ENCODE measurements around the gene PANX1.

Gene PANX1

DNA sequence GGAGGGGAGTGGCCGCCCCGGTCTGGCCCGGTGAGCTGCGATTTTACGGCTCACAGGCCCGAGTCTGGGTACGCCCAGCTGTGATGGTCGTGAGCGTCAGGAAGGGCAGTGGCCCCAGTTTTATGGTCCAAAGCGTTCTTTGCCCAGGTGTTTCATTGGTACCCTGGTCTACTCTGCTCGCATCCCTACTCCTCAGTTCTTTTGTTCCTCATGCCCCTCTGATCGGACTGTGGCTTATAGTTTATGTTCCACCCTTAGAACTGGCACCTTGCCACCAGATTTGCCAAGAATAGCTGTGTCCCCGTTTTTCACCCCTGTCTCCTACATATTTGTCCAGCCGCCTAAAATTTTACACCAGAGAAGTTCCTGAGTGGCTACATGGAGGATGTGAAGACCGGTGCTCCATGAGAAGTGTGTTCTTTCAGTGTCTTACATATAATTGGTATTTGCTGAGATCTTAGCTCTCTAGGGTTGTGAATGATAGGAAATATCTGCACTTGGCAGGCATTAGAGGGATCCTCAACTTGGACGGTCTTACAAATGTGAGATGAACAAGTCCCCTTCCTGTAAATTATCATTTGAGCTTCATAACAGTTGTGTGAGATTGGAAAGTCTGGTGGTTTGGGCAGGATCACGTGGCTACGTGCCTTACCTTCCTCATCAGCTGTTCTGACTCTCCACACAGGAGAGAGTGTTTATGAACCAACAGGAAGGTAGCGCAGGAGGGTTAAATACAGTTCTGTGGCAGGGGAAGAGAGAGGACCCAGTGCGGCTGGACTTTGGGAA, 1.1 kb downstream of the PANX1 start:
- peak overlapping the region; percentile 95 for H3K4me3 ChIP-seq (ENCODE audit: low read depth, low read length)

DNA sequence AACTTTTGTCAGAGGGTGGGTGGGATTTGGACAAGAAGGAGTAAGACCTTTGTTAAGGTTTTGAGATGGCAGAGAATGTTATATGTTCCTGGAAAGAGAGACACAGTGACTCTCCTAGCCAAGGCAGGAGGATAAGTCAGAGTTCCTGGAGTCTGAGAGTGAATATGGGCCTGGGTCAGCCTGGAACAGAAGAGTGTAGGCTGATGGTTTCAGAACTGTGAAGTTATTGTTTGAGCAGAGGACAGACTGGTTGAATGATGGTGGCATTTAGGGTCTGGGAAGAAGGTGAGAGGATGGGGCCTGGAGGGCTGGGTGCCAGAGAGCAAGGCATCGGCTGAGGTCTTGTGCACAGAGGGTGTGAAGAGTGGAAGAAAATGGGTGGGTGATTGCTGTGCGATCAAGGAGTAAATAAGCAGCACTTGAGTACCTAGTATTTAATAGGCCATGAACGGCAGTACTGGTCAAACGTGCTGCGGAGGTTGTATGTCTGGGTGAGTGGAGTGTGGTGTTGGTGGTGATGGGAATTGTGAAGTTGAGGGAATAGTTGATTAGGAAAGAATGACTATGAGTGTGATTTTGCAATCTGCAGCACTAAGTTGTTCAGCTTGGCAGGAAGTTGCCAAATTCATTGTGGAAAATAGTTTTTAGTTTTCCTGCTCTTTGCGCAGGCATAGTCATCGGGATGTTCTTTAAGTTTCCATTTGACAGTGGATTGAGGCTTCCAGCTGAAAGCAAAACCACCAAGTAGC, 1.8 kb downstream of the PANX1 start:
- H3K4me3 ChIP-seq (ENCODE audit: low read depth, low read length): peak overlapping the region; percentile 95

DNA sequence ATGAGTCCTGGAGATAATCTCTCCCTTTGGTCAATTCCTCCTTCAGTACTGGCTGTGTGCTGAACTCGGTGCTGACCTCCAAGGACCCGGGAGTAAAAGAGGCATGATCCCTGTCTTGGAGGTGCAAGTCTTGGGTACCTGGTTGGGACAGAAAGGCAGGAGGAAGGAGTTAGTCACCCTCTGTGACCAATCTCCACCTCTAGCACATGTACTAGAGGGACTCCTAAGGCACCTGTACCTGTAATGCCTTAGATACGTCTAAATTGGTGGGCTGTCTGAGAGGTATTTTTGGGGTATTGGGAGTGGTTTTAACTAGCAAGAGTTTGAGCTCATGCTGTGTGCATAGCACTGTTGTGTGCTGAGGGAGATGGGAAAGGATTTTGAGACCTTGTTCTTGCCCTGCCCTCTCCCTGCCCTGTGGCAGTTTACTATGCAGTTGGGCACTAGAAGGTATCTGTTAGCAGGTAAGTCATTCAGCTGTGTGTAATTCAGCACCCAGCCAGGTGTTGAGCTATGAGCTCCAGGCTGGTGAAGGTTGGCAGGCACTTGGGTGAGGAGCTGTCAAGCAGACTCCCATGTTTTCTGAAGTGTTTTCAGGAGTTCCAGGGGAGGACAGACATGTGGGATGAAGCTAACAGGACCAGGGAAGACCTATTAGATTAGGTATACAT, 2.5 kb downstream of the PANX1 start:
- peak overlapping the region; percentile 1 for H3K4me3 ChIP-seq (ENCODE audit: low read depth, low read length)

DNA sequence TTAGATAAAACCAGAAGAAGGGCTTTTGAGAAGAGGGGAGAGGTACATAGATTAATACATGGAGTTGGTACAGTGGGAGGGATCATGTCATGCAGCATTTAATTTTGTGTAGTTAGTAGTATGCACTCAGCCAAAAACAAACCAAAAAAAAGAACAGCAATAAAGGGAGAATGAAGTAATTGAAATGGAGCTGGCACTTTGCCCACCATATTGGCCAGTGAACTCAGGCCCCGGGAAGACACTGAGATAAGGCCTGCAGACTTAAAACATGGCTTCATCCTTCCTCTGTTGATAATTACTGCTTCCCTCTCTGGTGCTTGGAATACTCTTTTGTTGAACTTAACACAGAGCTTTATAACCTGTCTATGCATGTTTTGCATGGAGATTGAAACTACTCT, 3.1 kb downstream of the PANX1 start:
- H3K4me3 ChIP-seq (ENCODE audit: low read depth, low read length): no peak overlapping the region

DNA sequence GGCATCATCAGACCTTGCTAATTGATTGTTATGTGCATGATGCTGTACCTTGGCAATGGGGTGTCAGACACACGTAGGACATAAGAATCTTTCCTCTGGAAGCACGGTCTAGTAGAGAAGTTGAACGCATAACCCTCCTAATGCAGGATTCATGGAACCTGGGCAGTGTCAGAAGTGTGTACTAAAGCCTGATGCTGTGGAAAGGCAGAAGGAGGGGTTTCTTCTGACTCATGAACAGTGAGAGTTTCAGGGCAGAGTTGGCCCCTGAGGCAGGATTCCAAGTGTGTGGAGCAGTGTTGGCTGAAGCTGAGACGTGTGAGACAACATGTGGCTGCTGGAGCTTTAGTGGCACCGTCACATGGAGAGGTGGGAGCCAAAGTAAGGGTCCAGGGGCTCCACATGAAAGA, 3.5 kb downstream of the PANX1 start:
- no peak overlapping the region for H3K4me3 ChIP-seq (ENCODE audit: low read depth, low read length)

DNA sequence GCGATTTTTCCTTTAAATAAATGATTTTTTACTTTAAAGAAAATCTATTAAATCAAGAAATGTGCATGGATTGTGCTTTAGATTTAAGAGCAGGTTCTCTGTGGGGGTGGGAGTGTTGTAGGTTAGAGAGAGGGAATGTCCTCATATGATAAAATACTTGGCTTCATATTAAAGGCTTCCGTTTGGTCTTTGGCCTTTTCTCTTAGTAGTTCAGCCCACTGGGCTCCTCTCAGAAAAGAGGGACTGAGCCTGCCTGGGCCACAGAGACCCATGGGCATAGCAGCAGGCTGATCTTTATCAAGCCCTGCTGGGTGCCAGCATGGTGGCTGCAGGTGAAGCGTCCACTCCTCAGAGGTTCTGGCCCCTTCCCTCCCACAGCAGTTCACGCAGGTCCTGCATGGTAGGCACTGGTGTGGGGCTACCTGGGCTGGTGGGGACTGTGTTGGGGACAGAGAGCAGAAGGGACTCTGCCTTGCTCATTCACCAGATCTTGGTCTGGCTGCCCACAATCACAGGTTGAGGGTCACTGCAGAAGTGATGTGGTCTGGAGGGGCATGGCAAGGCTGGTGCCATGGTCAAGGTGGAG, 4.3 kb downstream of the PANX1 start:
- H3K4me3 ChIP-seq (ENCODE audit: low read depth, low read length): no peak overlapping the region

DNA sequence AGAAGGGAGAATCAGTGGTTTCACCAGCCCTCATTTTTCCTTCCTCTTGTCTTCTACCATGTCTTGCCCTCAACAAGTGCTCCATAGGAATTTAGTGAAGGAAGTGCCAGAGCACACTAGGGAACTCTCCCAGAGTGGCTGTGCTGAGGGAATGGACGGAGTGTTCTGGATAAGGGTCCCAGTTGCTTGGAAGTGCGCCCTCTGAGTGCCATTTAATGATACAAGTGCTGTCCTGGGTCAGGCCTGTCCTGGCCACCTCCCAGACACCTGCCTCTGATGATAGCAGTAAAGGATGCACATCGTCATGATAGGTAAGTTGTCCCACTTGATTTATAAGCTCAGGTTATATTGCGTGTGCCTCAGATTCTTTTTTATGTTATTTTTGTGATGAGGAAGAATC, 5.1 kb downstream of the PANX1 start:
- H3K4me3 ChIP-seq (ENCODE audit: low read depth, low read length): no peak overlapping the region

DNA sequence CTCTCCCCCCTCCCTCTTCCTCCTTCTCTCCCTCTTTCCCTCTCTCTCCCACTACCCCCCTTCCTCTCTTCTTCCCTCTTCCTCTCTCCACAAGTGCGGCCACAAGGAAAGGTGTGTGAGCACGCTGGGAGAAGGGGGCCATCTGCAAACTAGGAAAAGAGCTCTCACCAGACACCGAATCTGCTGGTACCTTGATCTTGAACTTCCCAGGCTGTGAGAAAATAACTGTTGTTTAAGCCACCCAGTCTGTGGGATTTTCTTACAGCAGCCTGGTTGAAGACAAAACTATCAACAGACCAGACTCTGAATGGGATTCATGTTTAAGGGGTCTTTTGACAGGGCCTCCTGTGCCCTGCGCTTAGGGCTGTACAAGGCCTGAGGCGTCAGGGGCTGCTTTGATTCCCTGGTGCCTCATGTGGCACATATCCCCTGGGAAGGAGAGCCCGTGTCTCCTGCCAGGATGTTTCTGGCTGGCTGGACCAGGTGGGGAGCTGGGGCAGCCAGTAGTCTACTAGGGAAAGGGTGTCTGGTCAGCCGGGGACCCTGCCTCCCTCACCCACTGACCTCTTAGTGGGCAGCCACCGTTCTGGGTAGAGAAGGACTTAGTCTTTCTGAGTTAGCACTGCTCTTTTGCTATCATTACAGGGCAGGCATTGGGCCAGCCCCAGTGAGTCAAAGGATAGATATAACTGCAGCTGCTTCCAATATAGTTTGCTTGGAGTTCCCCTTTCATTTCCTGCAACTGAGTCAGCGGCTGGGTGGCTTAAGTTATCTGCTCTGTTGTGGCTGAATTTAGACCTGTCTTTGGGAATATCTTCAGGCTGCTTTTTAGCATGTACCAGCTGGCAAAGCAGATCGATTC, 6.2 kb downstream of the PANX1 start:
- H3K4me3 ChIP-seq (ENCODE audit: low read depth, low read length): no peak overlapping the region

DNA sequence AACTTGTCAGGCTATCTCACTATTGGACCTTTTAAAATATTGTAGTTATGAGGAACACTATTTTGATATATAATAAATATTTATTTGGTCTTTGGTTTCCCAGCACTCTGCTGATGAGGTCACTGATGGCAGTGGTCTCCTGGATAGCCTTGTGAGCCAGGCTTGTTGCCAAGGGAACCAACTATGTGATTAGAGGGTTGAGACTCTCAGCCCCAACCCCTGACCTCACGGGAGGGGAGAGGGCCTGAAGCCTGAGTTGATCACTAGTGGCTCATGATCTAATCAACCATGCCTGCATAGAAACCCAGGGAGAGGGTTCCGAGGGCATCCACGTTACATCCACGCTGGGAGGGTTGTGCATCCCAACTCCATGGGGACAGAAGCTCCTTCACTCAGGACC, 10.8 kb downstream of the PANX1 start:
- no peak overlapping the region for H3K4me3 ChIP-seq (ENCODE audit: low read depth, low read length)

DNA sequence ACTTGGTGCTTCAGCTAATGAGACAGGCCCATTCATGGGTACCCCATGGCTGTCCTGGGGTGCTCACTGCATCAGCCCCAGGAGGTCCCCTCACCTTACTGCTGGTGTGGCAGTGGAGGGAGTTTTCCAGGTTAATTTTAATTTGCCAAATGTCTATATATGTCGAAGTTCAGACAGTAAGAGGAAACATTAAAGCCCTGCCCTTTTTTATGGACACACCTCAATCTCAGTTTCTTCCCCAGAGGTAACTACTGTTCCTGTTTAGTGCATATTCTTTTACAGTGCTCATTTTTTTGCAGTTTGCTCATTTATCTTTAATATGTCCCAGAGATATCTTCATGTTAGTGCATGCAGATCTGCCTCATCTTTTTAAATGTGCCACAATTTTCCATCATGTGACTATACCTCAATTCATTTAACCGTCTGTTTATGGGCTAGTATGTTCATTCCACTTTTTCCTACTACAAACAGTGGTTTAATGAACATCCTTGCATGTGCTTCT, 11.6 kb downstream of the PANX1 start:
- no peak overlapping the region for H3K4me3 ChIP-seq (ENCODE audit: low read depth, low read length)

DNA sequence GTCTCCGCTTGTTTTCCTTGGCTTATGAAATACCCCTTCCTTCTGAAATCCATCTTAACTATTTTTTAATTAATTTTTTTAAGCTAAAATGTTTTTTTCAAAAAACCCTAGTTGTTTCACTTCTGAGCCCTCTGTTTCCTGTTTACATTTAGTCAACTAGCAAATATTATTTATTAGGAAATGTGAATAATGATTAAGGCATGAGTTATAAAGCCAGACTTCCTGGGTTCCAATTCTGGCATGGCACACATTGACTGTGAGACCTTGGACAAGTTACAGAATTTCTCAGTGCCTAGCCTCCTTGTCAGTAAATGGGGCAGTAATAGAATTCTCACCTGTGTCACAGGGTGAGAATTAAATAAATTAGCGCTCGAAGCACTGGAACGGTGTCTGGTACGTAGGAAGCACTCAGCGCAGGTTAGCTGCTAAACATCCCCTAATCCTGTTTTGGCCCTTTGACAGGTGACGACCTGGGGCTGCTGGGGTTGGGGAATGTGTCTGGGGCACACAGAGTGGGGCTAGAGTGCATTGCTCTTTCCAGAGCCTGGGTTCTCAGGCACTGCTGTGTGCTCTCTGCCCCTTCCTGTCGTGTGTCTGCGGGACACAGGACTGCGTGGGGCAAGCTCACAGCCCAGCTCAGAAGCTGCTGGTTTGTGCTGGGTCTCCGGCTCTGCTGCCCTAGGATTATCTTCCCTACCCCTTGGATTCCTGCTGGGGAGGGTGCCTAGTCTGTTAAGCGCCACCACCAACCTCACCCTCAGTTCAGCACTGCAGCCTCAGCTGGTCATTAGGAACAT, 13.1 kb downstream of the PANX1 start:
- no peak overlapping the region for H3K4me3 ChIP-seq (ENCODE audit: low read depth, low read length)

DNA sequence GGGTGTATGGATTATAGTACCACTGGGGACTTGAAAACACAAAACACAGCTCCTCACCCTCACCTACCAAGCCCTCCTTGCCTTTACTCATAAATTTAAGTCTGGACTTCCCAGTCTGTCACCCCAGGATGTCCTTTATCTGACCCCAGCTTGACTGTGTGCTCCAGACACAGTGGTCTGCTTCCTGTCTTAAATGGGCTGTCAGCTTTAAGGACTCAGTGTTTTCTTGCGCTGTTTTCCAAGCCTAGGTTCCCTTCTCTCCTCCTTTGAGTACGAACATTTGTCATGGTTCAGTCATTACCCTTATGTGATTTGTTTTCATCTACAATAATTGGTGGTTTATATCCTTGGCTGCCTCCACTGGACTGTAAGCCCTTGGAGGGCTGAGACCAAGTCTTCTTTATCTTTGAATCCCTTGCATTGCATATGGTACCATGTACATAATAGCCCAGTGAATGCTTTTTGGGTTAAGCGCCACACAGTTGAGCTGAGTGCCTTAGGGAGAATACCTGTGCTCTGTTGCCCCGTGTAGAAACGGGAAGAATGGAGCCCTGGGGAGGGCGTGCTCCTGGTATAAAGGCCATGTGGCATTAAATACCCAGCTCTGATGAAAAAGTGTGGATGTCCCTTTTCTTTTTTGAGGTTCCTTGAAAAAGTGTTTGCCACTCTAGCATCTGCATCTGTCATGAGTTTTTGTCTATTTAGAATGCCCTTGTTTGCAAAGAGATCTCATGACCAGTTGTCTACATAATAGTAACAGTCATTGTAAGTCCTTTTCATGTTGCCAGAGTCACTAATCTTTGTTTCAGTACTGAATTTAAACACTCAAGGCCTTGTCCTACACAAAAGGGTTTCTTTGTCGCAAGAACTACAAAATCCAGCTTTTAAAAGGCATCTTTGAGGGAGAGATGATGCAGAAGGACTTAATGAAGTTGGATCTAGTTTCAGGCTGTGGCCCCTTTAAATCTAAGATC, 14.0 kb downstream of the PANX1 start:
- no peak overlapping the region for H3K4me3 ChIP-seq (ENCODE audit: low read depth, low read length)

DNA sequence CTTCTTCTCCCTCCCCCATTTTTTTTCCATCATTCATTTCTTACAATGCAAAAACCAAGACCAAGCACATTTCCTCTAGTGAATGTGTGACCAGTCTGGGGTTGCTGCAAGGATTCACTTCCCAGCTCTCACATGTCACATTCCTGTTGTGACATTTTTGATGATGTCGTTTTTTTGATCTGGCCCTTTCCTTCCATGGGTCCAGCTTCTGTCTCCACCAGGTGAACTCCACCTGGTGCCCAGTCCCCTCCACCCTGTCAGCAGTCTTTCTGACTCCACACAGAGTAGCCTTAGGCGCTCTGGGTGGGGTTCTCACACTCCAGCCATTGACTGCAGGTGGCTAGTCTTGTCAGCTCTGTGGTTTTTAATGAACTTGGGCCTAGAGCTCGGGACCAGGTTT, 15.6 kb downstream of the PANX1 start:
- H3K4me3 ChIP-seq (ENCODE audit: low read depth, low read length): no peak overlapping the region

DNA sequence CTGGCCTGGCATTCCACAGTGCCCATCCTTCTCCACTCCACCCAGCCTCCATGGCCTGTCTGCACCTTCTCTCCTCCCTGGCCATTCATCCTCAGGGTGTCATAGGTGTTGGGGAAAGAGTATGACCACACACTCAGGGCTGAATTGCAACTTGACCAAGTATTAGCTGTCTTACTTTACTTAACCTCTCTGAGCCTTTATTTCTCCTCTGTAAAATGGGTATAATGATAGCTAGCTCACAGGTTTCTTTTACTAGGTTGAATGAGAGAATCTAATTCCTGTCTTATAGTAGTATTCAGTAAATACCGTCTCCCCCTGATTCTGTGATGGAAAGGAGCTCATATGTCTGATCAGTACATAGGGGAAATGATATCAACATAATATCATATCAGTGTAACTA, 16.0 kb downstream of the PANX1 start:
- no peak overlapping the region for H3K4me3 ChIP-seq (ENCODE audit: low read depth, low read length)

DNA sequence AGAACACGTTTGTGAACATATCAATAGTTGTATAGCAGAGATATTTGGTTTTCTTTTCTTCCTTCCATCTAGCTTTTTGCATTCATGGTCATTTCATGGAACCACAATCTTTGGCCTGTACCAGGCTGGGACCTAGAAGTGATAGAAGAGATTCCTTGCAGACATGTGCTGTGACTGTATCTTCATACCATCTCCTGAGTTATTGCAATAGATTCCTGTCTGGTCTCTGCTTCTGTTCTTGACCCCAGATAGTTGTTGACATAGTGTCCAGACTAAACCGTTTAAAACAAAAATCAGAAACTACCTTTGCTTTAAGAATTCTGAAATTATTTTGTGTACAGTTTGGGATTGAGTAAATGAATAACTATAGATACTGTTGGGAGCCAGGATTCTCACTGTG, 16.8 kb downstream of the PANX1 start:
- H3K4me3 ChIP-seq (ENCODE audit: low read depth, low read length): no peak overlapping the region

DNA sequence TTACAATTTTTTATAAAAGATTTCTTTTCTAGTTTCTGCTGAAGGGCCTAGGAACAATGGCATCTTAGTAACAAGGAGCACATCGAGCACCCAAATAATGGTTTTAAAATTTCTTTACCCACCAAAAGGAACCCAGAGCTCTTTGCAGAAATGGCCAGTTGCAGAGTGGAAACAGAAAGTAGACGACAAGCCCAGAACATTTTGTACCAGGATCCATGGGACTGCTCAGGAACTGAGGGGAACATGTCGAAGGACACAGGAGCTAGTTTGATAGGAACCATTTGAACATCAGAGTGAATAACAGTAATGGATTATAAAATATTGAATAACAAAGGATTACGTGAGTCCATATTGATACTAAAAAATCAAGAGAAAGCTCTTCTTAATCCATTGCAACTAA, 17.3 kb downstream of the PANX1 start:
- H3K4me3 ChIP-seq (ENCODE audit: low read depth, low read length): no peak overlapping the region

DNA sequence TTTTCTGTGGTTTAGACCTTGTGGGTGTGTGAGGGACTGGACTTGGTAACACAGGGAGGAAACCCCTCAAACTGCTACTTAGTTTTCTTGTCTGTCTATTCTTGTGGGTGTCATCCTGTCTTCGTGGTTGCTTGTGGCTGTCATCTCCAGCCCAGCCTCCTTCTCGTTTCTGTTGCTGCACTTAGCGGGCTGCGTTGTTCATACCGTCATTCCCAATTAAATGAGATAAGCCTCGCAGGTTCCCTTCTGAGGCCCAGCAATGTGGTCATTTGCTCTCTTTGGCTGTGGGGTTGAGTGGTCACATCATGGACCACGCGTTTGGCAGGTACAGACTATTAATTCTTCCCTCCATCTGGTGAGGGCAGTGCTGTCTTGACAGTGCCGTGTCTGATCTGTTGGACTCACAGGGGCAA, 18.8 kb downstream of the PANX1 start:
- no peak overlapping the region for H3K4me3 ChIP-seq (ENCODE audit: low read depth, low read length)

DNA sequence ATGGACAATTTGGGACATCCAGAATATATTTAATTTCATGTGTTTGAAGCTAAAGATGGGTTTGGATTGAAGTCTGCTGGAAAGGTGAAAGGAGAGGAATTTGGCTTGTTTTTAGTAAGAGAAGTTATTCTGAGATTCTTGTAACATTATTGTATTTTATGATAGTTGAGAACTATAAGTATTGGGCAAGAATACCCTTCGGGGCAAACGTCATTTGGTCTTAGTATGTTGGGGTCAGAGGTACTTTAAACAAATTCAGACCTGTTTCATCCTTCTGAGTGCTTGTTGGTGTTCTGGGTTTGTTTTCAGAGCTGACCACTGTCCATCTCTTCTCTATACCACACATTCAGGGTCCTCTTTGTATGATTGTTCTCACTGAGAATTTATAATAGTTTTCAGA, 19.5 kb downstream of the PANX1 start:
- H3K4me3 ChIP-seq (ENCODE audit: low read depth, low read length): no peak overlapping the region
